Brain microvascular endothelial cell (primary cell): Measurements from ENCODE around the gene ACVR2B.

Experiments used
- DNase-seq: peaks from one replicate; pipeline ENCODE4 v3.0.0-alpha.2; 2020
- H3K27ac ChIP-seq: fragments of 250-450 bp; sonication (Bioruptor Pico); 2 replicates; pipeline ENCODE4 v1.5.1; 2020; ENCODE audit warnings: mild to moderate bottlenecking, moderate library complexity
- H3K27me3 ChIP-seq: fragments of 250-450 bp; sonication (Bioruptor Pico); replicated peaks from 2 replicates; pipeline ENCODE4 v1.5.1; 2020; ENCODE audit warnings: mild to moderate bottlenecking
- H3K36me3 ChIP-seq: fragments of 250-450 bp; sonication (Bioruptor Pico); replicated peaks from 2 replicates; pipeline ENCODE4 v1.5.1; 2020; ENCODE audit warnings: mild to moderate bottlenecking
- H3K4me3 ChIP-seq: 2 replicates; pipeline ENCODE4 v1.5.1; 2011; ENCODE audit warnings: low read depth, mild to moderate bottlenecking, control low read depth, low read length, moderate library complexity
- in situ Hi-C: cut with HindIII; loops from 2 replicates; pipeline ENCODE4 v1.10.0; 2017; ENCODE audit warnings: low sequenced_read_pairs, low pct_ligation_motif_present
- TF ChIP-seq, protein P1 (sequence below): IDR thresholded peaks from 2 replicates; pipeline ENCODE4 v1.5.1; 2011; ENCODE audit warnings: low read depth, mild to moderate bottlenecking, moderate library complexity, low read length, control low read depth, inconsistent platforms; ENCODE audit errors: missing control alignments

The ACVR2B gene

DNA sequence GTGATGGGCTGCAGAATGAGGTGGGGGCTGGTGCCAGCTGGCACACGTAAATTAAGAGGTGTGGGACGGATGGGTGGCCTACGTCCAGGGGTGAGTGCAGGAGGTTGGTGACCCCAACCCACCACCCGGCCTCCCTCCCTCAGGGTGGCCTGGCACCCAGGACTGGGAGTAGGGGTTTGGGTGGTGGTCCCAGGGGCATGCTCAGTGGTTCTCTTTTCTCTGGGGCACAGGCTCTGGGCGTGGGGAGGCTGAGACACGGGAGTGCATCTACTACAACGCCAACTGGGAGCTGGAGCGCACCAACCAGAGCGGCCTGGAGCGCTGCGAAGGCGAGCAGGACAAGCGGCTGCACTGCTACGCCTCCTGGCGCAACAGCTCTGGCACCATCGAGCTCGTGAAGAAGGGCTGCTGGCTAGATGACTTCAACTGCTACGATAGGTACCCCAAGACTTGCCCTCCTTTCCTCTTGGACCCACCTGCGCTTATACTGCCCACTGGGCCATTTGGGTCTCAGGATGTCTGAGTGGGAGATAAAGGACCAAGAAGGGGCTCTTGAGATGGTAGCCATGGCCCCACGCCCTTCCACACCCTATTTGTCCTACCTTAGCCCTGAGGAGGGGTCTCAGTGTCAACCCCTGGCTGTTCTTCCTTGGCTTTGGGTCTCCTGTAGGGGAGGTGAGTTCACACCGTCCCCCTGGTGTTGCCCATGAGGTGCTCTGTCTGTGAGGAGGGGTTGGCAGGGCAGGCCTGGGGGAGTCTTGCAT lies 23.5 kb downstream of the ACVR2B start:
- in situ Hi-C loops: no loop called here
- H3K36me3 ChIP-seq: peaks cover 3% of the 10 kb centered on the region
- H3K27ac ChIP-seq: no peak overlapping the region
- no peak for DNase-seq
- no peaks in the 10 kb centered on the region for H3K27me3 ChIP-seq
- H3K4me3 ChIP-seq: no peak overlapping the region
- TF ChIP-seq, protein P1, sequence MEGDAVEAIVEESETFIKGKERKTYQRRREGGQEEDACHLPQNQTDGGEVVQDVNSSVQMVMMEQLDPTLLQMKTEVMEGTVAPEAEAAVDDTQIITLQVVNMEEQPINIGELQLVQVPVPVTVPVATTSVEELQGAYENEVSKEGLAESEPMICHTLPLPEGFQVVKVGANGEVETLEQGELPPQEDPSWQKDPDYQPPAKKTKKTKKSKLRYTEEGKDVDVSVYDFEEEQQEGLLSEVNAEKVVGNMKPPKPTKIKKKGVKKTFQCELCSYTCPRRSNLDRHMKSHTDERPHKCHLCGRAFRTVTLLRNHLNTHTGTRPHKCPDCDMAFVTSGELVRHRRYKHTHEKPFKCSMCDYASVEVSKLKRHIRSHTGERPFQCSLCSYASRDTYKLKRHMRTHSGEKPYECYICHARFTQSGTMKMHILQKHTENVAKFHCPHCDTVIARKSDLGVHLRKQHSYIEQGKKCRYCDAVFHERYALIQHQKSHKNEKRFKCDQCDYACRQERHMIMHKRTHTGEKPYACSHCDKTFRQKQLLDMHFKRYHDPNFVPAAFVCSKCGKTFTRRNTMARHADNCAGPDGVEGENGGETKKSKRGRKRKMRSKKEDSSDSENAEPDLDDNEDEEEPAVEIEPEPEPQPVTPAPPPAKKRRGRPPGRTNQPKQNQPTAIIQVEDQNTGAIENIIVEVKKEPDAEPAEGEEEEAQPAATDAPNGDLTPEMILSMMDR: no peak

DNA sequence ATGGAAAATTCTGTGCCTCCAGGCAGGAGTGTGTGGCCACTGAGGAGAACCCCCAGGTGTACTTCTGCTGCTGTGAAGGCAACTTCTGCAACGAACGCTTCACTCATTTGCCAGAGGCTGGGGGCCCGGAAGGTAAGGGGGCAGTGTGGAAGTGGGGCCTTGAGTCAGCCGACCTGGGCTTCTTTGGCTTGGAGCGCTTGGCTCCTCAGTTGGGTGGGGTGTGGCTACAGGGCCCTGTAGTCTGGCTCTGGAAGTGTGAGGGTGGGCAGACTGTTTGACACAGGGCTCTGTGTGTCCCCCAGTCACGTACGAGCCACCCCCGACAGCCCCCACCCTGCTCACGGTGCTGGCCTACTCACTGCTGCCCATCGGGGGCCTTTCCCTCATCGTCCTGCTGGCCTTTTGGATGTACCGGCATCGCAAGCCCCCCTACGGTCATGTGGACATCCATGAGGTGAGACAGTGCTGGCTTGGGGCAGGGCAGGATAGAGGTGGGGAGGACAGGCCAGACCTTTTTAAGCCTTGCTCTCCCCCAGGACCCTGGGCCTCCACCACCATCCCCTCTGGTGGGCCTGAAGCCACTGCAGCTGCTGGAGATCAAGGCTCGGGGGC lies 24.3 kb downstream of the ACVR2B start:
- H3K36me3 ChIP-seq: peaks cover 3% of the 10 kb centered on the region
- no peak overlapping the region for H3K27ac ChIP-seq
- no peaks in the 10 kb centered on the region for H3K27me3 ChIP-seq
- H3K4me3 ChIP-seq: no peak overlapping the region
- TF ChIP-seq, protein P1: no peak
- in situ Hi-C loops: no loop called here
- DNase-seq: no peak

DNA sequence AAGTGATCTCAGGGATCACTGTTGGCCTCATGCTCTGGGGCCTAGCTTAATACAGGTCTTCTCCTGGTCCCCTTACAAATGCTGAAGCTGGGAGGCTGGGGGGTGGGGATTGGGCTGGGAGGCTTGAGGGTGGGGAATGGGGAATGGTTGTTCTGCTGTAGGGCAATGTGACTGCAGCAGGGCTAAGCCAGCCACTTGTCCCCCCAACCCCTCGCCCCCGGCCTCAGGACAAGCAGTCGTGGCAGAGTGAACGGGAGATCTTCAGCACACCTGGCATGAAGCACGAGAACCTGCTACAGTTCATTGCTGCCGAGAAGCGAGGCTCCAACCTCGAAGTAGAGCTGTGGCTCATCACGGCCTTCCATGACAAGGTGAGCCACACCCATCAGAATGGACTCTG lies 25.2 kb downstream of the ACVR2B start:
- TF ChIP-seq, protein P1: no peak
- Histone ChIP-seq H3K36me3 (peaks cover 3% of the 10 kb centered on the region), H3K27ac (no peak overlapping the region), H3K27me3 (no peaks in the 10 kb centered on the region), H3K4me3 (no peak overlapping the region)
- no peak for DNase-seq
- in situ Hi-C loops: no loop called here

DNA sequence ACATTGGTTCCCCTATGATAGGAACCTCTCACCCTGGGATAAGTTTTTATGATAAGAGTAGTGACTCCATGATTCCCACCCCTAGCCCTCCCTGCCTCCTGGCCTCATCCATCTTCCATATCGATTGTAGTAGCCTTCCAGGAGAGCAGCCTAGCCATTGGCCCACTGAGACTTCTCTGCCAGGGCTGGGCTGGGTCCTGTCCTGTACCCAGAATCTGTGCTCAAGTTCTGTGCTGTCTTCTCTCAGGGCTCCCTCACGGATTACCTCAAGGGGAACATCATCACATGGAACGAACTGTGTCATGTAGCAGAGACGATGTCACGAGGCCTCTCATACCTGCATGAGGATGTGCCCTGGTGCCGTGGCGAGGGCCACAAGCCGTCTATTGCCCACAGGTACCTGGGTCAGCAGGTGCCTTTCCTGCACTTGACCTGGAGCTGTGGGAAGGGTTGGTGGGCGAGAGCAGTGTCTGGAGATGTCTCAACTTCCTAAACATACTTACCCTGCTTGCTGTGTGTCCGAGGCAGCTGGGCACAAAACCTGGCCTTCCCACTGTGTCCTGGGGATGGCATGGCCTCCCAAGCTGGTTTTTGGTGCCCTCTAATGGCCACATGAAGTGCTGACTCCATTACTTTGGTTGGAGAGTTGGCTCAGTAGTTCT lies 25.9 kb downstream of the ACVR2B start:
- Histone ChIP-seq H3K27ac (no peak overlapping the region), H3K4me3 (no peak overlapping the region), H3K36me3 (peaks cover 3% of the 10 kb centered on the region), H3K27me3 (no peaks in the 10 kb centered on the region)
- TF ChIP-seq, protein P1: peak; percentile 92
- DNase-seq: peak; percentile 47
- in situ Hi-C loops: no loop called here

DNA sequence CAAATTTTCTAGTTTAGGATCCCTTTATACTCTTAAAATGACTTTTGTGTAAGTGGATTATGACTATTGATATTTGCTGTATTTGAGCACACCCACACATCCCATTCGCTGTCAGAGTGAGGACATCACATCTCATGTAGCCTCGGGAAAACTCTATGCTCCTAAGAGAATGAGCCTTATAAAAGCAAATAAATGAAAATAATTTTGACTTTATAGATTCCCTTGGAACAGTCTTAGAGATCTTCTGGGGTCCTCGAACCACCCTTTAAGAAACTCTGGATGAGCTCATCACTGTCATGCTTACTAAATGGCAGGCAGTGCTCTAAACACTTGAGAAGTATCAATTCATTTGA lies 26.4 kb downstream of the ACVR2B start:
- H3K27ac ChIP-seq: no peak overlapping the region
- in situ Hi-C loops: no loop called here
- TF ChIP-seq, protein P1: no peak

More for the DNA sequence above, 26.4 kb downstream of the ACVR2B start:
- no peak for DNase-seq
- Histone ChIP-seq H3K36me3 (peaks cover 3% of the 10 kb centered on the region), H3K4me3 (no peak overlapping the region), H3K27me3 (no peaks in the 10 kb centered on the region)
